AG08395 (cell line): ENCODE results near the gene CPNE2.

ENCODE experiments used
- DNase-seq: peaks from one replicate; pipeline ENCODE4 v3.0.0; 2012; ENCODE audit warnings: mixed read lengths, low spot score

The CPNE2 gene

GRCh38 chr16:57192720-57193486 lies 100.5 kb downstream of the CPNE2 start:
- peak; percentile 7 for DNase-seq

- peak; percentile 89 for DNase-seq
These were observed 102.1 kb downstream of the CPNE2 start for GRCh38 chr16:57194512-57194911.

- DNase-seq, result no peak
These were observed 103.9 kb downstream of the CPNE2 start for GRCh38 chr16:57196286-57196685.

GRCh38 chr16:57196753-57197152 lies 104.4 kb downstream of the CPNE2 start:
- no peak for DNase-seq
